PFSK-1 (cell line): Measurements from ENCODE around the gene KCNQ1.

ENCODE experiments used
- FOXP2 ChIP-seq: optimal IDR thresholded peaks from 2 replicates; pipeline ENCODE3; 2011; ENCODE audit warnings: borderline replicate concordance, control low read depth, inconsistent platforms; ENCODE audit not compliant: insufficient read depth; ENCODE audit errors: extremely low read length, extremely low read depth
- POLR2AphosphoS5 ChIP-seq: IDR thresholded peaks from 2 replicates; pipeline ENCODE4 v1.6.1; 2012; ENCODE audit warnings: low read depth, mild to moderate bottlenecking, control low read depth, low read length, moderate library complexity
- SIN3A ChIP-seq: IDR thresholded peaks from 2 replicates; pipeline ENCODE4 v1.6.1; 2012; ENCODE audit warnings: mild to moderate bottlenecking, low read length, moderate library complexity, borderline replicate concordance; ENCODE audit not compliant: insufficient read depth
- TAF1 ChIP-seq: IDR thresholded peaks from 2 replicates; pipeline ENCODE4 v1.6.1; 2012; ENCODE audit warnings: low read length, control low read depth, borderline replicate concordance; ENCODE audit not compliant: insufficient read depth
- TF ChIP-seq, protein P1 (sequence below), 2 experiments: IDR thresholded peaks; 2 replicates each; pipeline versions ENCODE4 v1.6.1 to v1.8.0; 2011 to 2012; ENCODE audit warnings: low read depth in 2 of 2, low read length in 2 of 2, control low read depth in 1 of 2, inconsistent platforms in 1 of 2, mild to moderate bottlenecking in 1 of 2, moderate library complexity in 1 of 2; ENCODE audit not compliant: insufficient read depth in 1 of 2

The KCNQ1 gene

DNA sequence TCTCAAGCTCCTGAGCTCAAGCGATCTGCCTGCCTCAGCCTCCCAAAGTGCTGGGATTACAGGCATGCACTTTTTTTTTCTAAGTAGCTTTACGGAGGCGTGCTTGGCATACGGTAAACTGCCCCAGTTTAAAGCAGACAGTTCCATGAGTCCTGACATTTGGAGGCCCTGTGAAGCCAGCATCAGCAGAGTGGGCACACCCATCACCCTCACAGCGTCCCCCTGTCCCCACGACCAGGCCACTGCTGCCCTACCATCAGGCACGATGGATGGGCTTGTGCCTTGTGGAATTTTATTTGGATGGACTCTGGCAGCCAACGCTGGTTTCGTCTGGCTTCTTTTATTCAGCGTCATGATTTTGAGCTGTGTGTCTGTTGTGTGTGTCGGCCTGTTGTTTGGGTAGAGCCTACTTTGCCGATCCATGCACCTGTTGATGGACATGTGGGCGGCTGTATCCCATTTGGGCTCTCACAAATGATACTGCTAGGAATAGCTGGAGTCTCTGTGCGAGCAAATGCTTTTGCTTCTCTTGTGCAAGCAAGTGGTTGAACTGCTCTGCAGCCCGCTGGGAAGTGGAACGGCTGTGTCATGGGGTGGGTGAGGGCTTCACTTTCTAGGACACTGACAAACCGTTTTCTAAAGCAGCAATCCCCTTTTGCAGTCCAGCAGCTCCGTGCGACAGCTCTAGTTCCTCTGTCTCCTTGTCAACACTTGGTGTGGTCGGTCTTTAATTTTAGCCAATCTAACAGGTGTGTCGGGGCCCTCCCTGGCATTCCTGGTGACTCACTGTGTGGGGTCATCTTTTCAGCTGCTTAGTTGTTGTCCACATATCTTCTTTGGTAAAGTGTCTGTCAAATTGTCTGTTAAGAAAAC, 23.8 kb downstream of the KCNQ1 start:
- TF ChIP-seq, protein P1, sequence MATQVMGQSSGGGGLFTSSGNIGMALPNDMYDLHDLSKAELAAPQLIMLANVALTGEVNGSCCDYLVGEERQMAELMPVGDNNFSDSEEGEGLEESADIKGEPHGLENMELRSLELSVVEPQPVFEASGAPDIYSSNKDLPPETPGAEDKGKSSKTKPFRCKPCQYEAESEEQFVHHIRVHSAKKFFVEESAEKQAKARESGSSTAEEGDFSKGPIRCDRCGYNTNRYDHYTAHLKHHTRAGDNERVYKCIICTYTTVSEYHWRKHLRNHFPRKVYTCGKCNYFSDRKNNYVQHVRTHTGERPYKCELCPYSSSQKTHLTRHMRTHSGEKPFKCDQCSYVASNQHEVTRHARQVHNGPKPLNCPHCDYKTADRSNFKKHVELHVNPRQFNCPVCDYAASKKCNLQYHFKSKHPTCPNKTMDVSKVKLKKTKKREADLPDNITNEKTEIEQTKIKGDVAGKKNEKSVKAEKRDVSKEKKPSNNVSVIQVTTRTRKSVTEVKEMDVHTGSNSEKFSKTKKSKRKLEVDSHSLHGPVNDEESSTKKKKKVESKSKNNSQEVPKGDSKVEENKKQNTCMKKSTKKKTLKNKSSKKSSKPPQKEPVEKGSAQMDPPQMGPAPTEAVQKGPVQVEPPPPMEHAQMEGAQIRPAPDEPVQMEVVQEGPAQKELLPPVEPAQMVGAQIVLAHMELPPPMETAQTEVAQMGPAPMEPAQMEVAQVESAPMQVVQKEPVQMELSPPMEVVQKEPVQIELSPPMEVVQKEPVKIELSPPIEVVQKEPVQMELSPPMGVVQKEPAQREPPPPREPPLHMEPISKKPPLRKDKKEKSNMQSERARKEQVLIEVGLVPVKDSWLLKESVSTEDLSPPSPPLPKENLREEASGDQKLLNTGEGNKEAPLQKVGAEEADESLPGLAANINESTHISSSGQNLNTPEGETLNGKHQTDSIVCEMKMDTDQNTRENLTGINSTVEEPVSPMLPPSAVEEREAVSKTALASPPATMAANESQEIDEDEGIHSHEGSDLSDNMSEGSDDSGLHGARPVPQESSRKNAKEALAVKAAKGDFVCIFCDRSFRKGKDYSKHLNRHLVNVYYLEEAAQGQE (IDR thresholded peaks at IDR 0.05; ENCODE audit: insufficient read depth in 1 of 2, low read depth in 2 of 2, low read length in 2 of 2) = no peak
- TF ChIP-seq POLR2AphosphoS5 (no peak), SIN3A (no peak), FOXP2 (no peak), TAF1 (no peak)

DNA sequence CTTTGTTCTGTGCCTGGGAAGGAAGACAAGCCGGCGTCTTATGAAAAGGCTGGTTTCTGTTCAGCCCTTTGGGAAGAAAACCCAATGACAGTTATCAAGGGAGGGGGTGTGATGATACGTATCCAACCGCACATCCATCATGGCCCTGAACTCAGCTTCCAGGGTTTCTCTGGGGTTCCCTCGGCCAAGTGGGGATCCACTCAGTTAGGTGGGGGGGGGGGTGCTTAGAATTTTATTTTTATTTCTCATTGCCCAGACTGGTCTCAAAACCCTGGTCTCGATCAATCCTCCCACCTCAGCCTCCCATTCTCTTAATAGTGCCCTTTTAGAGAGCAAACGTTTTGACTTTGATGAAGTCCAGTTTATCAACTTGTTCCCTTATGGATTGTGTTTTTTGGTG, 25.7 kb downstream of the KCNQ1 start:
- TF ChIP-seq POLR2AphosphoS5 (no peak), SIN3A (no peak), TAF1 (no peak)
- TF ChIP-seq, protein P1 (IDR thresholded peaks at IDR 0.05; ENCODE audit: insufficient read depth in 1 of 2, low read depth in 2 of 2, low read length in 2 of 2) = no peak

DNA sequence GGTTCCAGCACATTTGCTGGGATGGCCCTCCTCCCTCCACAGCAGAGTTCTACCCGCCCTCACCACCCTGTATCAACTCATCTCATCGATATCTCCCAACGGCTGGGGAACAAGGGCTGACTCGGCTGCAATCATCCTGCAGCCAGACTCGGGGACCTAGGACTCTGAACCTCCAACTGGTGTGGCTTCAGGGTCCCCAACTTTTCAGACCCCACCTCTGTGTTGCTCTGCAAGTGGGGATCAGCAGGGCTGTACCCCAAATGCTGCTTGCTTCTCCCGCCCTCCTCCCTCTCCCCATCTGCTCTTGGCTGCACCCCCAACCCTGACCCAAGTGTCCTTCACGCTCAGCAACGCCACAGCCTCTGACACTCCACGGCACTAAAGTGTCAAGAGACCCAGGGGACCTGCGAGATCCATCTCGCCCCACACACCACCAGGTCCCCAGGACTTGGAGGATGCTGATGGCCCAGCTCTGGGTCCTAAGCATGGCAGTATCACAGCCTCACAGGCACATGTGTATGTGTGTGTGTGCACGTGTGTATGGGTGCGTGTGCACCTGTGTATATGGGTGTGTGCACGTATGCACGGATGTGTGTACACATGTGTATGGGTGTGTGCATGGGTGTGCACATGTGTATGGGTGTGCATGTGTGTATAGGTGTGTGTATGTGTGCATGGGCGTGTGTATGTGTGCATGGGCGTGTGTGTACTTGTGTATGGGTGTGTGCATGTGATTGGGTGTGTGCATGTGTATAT, 26.4 kb downstream of the KCNQ1 start:
- no peak for TF ChIP-seq SIN3A
- TF ChIP-seq, protein P1 (IDR thresholded peaks at IDR 0.05; ENCODE audit: insufficient read depth in 1 of 2, low read depth in 2 of 2, low read length in 2 of 2) = no peak
- TF ChIP-seq POLR2AphosphoS5 = no peak

DNA sequence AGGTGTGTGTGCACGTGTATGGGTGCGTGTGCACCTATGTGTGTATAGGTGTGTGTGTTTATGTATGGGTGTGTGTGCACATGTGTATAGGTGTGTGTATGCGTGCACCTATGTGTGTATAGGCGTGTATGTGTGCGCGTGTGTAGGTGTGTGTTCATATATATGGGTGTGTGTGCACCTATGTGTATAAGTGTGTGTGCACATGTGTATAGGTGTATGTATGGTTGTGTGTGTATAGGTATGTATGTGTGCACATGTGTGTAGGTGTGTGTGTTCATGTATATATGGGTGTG, 26.9 kb downstream of the KCNQ1 start:
- TF ChIP-seq SIN3A (no peak), TAF1 (no peak), POLR2AphosphoS5 (no peak)

DNA sequence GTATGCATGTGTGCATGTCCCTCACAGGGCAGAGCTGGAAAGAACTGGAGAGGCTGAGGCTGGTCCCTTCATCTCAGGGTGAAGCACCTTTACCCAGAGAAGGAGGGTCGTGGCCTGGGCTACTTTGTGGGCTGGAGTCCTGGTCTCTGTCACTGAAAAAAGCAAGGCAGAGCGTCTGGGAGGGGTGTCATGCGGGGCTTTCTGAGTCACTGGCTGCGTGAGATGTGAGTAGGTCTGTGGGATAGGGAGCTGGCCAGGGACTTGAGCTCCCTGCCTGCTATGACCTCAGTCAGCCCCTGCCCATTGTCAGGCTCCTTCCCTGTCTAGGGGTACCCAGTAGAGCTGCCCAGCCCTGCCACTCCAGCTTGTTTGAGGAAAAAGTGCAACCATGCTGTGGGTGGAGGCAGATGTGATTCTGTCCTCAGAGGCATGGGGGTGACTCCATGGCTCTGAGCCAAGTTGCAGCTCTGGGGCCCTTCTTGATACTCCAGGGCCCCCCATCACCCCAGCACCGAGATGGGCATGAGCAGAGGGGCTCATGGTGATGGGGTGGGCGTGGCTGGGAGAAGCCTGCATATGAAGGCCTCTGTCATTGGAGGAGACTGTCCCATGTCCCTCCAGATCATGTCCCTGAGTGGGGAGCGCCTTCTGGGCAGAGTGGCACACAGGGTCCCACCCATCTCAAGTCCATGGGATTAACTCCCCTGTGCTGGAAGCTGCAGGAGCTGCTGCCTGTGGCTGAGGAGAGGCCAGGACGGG, 27.8 kb downstream of the KCNQ1 start:
- TF ChIP-seq FOXP2 = no peak
- TF ChIP-seq, protein P1 (IDR thresholded peaks at IDR 0.05; ENCODE audit: insufficient read depth in 1 of 2, low read depth in 2 of 2, low read length in 2 of 2) = no peak
- TF ChIP-seq TAF1 = no peak
- no peak for TF ChIP-seq SIN3A
- no peak for TF ChIP-seq POLR2AphosphoS5
